Effector memory CD4-positive, alpha-beta T cell (primary cell): Measurements from ENCODE around the gene PACS1.
"Not testable (repeated sequence)": the region's sequence is repeated elsewhere in the genome, so short reads cannot be mapped to it uniquely, and the experiment has no call there.

ENCODE experiments used
- DNase-seq, 3 donors: peaks; one replicate each; pipeline ENCODE4 v3.0.0-alpha.2; 2020
- H3K27ac ChIP-seq: 2 replicates; pipeline ENCODE4 v1.7.0; 2013; ENCODE audit warnings: mild to moderate bottlenecking, low read length, moderate library complexity; ENCODE audit not compliant: insufficient read depth, poor library complexity, severe bottlenecking
- H3K27me3 ChIP-seq: replicated peaks from 2 replicates; pipeline ENCODE4 v1.7.0; 2013; ENCODE audit warnings: mild to moderate bottlenecking, low read length; ENCODE audit not compliant: insufficient read depth, control insufficient read depth, poor library complexity, severe bottlenecking
- H3K36me3 ChIP-seq: 2 replicates; pipeline ENCODE4 v1.7.0; 2013; ENCODE audit warnings: mild to moderate bottlenecking, low read length, moderate library complexity; ENCODE audit not compliant: control insufficient read depth, insufficient read depth
- H3K4me1 ChIP-seq: 2 replicates; pipeline ENCODE4 v1.7.0; 2013; ENCODE audit warnings: low read length, mild to moderate bottlenecking; ENCODE audit not compliant: control insufficient read depth, insufficient read depth, poor library complexity, severe bottlenecking
- H3K4me3 ChIP-seq: 2 replicates; pipeline ENCODE4 v1.7.0; 2013; ENCODE audit warnings: low read length, low read depth, mild to moderate bottlenecking; ENCODE audit not compliant: insufficient read depth, poor library complexity, severe bottlenecking
- H3K9me3 ChIP-seq: 2 replicates; pipeline ENCODE4 v1.7.0; 2013; ENCODE audit warnings: mild to moderate bottlenecking, low read length, moderate library complexity; ENCODE audit not compliant: control insufficient read depth

Gene PACS1

GRCh38 chr11:66073669-66074068, 3.6 kb downstream of the PACS1 start:
- Histone ChIP-seq H3K9me3 (no peaks in the 10 kb centered on the region), H3K27me3 (no peaks in the 10 kb centered on the region), H3K36me3 (peaks cover 6% of the 10 kb centered on the region), H3K4me3 (no peak overlapping the region), H3K4me1 (peaks cover 30% of the 10 kb centered on the region), H3K27ac (no peak overlapping the region)
- no peak for DNase-seq

- Histone ChIP-seq H3K27ac (no peak overlapping the region), H3K27me3 (no peaks in the 10 kb centered on the region), H3K9me3 (no peaks in the 10 kb centered on the region), H3K4me1 (peaks cover 32% of the 10 kb centered on the region), H3K36me3 (peaks cover 6% of the 10 kb centered on the region), H3K4me3 (no peak overlapping the region)
- DNase-seq: no peak
These were observed 5.2 kb downstream of the PACS1 start for GRCh38 chr11:66075273-66075672.

- Histone ChIP-seq H3K36me3 (peaks cover 6% of the 10 kb centered on the region), H3K27me3 (no peaks in the 10 kb centered on the region), H3K27ac (no peak overlapping the region), H3K4me1 (peaks cover 41% of the 10 kb centered on the region), H3K9me3 (no peaks in the 10 kb centered on the region), H3K4me3 (no peak overlapping the region)
- no peak for DNase-seq
These were observed 6.5 kb downstream of the PACS1 start for GRCh38 chr11:66076561-66076960.

GRCh38 chr11:66077927-66078326, 7.9 kb downstream of the PACS1 start:
- H3K4me1 ChIP-seq: peaks cover 46% of the 10 kb centered on the region
- no peak for DNase-seq
- H3K27me3 ChIP-seq: no peaks in the 10 kb centered on the region
- H3K4me3 ChIP-seq: no peak overlapping the region
- no peak overlapping the region for H3K27ac ChIP-seq
- no peaks in the 10 kb centered on the region for H3K9me3 ChIP-seq
- H3K36me3 ChIP-seq: peaks cover 6% of the 10 kb centered on the region

- not testable (repeated sequence) for DNase-seq, H3K36me3 ChIP-seq, H3K27me3 ChIP-seq, H3K4me3 ChIP-seq, H3K9me3 ChIP-seq
- Histone ChIP-seq H3K27ac (peak overlapping the region; percentile 76), H3K4me1 (peaks cover 52% of the 10 kb centered on the region)
These were observed 8.9 kb downstream of the PACS1 start for GRCh38 chr11:66078949-66079348.

- Histone ChIP-seq H3K9me3 (no peaks in the 10 kb centered on the region), H3K36me3 (peaks cover 6% of the 10 kb centered on the region), H3K27ac (peak overlapping the region; percentile 76), H3K27me3 (no peaks in the 10 kb centered on the region), H3K4me1 (peaks cover 59% of the 10 kb centered on the region), H3K4me3 (no peak overlapping the region)
- DNase-seq: peak; percentile 59 to 70 (median 68)
These were observed 10.2 kb downstream of the PACS1 start for GRCh38 chr11:66080055-66080817.

GRCh38 chr11:66081505-66081904, 11.4 kb downstream of the PACS1 start:
- Histone ChIP-seq H3K27me3 (no peaks in the 10 kb centered on the region), H3K9me3 (no peaks in the 10 kb centered on the region), H3K4me1 (peaks cover 59% of the 10 kb centered on the region), H3K27ac (peak overlapping the region; percentile 76), H3K36me3 (no peaks in the 10 kb centered on the region), H3K4me3 (peak overlapping the region; percentile 20)
- DNase-seq: peak; percentile 61 to 74 (median 70)

- H3K4me3 ChIP-seq: no peak overlapping the region
- H3K27ac ChIP-seq: peak overlapping the region; percentile 42
- H3K9me3 ChIP-seq: no peaks in the 10 kb centered on the region
- H3K4me1 ChIP-seq: peaks cover 62% of the 10 kb centered on the region
- no peak for DNase-seq
- no peaks in the 10 kb centered on the region for H3K27me3 ChIP-seq
- no peaks in the 10 kb centered on the region for H3K36me3 ChIP-seq
These were observed 13.1 kb downstream of the PACS1 start for GRCh38 chr11:66082946-66083698.

- Histone ChIP-seq H3K9me3 (no peaks in the 10 kb centered on the region), H3K4me3 (no peak overlapping the region), H3K36me3 (no peaks in the 10 kb centered on the region), H3K27ac (peak overlapping the region; percentile 42), H3K27me3 (no peaks in the 10 kb centered on the region), H3K4me1 (peaks cover 56% of the 10 kb centered on the region)
- DNase-seq: no peak
These were observed 13.7 kb downstream of the PACS1 start for GRCh38 chr11:66083767-66084166.

- DNase-seq: no peak
- Histone ChIP-seq H3K27ac (no peak overlapping the region), H3K27me3 (no peaks in the 10 kb centered on the region), H3K4me1 (peaks cover 45% of the 10 kb centered on the region), H3K4me3 (no peak overlapping the region), H3K9me3 (no peaks in the 10 kb centered on the region), H3K36me3 (no peaks in the 10 kb centered on the region)
These were observed 14.9 kb downstream of the PACS1 start for GRCh38 chr11:66084821-66085475.
